ENCODE data around the gene GPA33.
"Not testable (repeated sequence)": the region's sequence is repeated elsewhere in the genome, so short reads cannot be mapped to it uniquely, and the experiment has no call there.

Gene GPA33

DNA sequence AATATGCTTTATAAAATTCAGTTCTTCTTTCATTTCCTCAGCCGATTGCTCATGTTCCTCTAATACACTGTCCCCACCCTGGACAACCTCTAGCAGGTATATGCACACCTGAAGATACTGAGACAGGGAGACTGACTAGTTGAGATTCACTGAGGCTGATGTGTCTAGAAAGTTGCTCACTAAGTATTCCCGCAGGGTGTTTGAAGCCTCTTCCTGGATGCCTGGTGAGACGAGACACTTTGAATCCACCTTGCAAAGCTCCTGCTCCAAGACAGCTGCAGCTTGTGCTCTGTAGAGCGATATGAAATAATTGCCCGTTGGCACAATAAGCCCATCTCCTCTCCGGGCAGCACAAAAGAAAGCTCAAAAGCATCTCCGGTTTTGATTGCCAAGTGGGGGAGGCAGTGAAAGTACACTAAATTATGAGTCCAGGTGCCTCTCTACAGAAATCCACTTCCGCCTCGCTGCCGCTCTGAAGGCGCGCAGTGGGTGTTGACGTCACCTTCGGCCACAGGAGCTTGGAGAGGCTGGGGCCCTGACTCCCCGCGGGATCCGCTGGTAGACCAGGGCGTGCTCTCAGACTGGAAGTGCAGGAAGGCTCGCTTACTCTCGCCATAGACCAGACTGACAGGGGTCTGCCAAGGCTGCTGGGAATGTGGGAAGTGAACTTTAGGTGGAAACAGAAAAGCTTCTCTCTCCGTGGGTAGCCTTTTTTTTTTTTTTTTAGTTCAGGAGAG lies 46.3 kb downstream of the GPA33 start:
- peaks cover 7% of the 10 kb centered on the region for H3K4me1 Mint-ChIP-seq
- DNase-seq (ENCODE audit: low spot score in 2 of 2): peak; percentile 36 to 46
- peak overlapping the region; percentile 88 for H3K4me3 Mint-ChIP-seq
- peaks cover 1% of the 10 kb centered on the region for H3K9me3 Mint-ChIP-seq
- H3K27me3 Mint-ChIP-seq: peaks cover 9% of the 10 kb centered on the region
- H3K36me3 Mint-ChIP-seq: no peaks in the 10 kb centered on the region
- H3K27ac Mint-ChIP-seq: peak overlapping the region; percentile 75
- ATAC-seq (ENCODE audit: low read depth): peak; percentile 96

DNA sequence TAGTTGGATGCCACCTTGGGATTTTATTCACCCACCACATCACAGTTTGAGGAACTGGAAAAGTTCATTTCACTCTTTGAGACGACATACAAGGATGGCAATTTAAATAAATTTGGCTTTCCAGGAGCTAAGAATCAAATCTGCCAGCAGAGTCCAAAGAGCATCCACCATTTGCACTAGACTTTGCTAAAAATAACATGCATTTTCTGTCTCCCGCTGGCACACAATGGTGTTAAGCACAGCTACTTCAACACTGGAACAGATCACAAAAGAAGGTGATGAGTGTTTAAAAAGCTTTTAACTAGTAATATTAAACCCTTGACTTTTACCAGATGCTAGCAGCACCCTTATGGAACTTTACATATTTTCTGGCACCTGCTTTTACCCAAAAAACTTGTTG lies 56.5 kb downstream of the GPA33 start:
- no peaks in the 10 kb centered on the region for H3K4me1 Mint-ChIP-seq
- no peaks in the 10 kb centered on the region for H3K9me3 Mint-ChIP-seq
- DNase-seq (ENCODE audit: low spot score in 2 of 2) (no peak), ATAC-seq (ENCODE audit: low read depth) (no peak)
- no peak overlapping the region for H3K4me3 Mint-ChIP-seq
- no peak overlapping the region for H3K27ac Mint-ChIP-seq
- no peaks in the 10 kb centered on the region for H3K27me3 Mint-ChIP-seq
- H3K36me3 Mint-ChIP-seq: no peaks in the 10 kb centered on the region

DNA sequence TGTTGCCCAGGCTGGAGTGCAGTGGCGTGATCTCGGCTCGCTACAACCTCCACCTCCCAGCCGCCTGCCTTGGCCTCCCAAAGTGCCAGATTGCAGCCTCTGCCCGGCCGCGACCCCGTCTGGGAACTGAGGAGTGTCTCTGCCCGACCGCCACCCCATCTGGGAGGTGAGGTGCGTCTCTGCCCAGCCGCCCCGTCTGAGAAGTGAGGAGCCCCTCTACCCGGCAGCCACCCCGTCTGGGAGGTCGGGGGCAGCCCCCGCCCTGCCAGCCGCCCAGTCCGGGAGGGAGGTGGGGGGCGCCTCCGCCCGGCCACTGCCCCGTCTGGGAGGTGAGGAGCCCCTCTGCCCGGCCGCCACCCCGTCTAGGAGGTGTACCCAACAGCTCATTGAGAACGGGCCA lies 60.6 kb downstream of the GPA33 start:
- not testable (repeated sequence) for ATAC-seq (ENCODE audit: low read depth); H3K4me3 Mint-ChIP-seq; H3K4me1 Mint-ChIP-seq; H3K36me3 Mint-ChIP-seq; H3K9me3 Mint-ChIP-seq; H3K27ac Mint-ChIP-seq; DNase-seq (ENCODE audit: low spot score in 2 of 2)
- peaks cover 15% of the 10 kb centered on the region for H3K27me3 Mint-ChIP-seq

DNA sequence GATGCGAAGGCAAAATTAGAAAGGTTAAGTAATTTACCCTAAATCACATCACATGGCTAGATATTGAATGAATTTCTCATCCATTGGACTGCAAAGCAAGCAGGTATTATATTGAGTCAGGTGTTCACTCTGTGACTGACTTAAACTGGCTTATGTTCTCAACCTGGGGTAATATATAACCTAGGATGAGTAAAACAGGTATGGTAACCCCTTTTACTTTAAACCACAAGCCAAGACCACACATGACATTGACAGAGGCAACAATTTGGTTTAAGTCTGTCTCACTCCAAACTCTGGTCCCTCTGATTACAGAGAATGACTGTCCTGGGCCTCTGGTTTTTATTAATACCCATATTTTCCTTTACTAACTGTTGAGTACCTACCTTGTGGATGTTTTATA lies 67.8 kb downstream of the GPA33 start:
- DNase-seq (ENCODE audit: low spot score in 2 of 2) (no peak), ATAC-seq (ENCODE audit: low read depth) (no peak)
- no peak overlapping the region for H3K4me3 Mint-ChIP-seq
- H3K9me3 Mint-ChIP-seq: no peaks in the 10 kb centered on the region
- H3K27me3 Mint-ChIP-seq: peaks cover 15% of the 10 kb centered on the region
- no peak overlapping the region for H3K27ac Mint-ChIP-seq
- H3K36me3 Mint-ChIP-seq: no peaks in the 10 kb centered on the region
- no peaks in the 10 kb centered on the region for H3K4me1 Mint-ChIP-seq

DNA sequence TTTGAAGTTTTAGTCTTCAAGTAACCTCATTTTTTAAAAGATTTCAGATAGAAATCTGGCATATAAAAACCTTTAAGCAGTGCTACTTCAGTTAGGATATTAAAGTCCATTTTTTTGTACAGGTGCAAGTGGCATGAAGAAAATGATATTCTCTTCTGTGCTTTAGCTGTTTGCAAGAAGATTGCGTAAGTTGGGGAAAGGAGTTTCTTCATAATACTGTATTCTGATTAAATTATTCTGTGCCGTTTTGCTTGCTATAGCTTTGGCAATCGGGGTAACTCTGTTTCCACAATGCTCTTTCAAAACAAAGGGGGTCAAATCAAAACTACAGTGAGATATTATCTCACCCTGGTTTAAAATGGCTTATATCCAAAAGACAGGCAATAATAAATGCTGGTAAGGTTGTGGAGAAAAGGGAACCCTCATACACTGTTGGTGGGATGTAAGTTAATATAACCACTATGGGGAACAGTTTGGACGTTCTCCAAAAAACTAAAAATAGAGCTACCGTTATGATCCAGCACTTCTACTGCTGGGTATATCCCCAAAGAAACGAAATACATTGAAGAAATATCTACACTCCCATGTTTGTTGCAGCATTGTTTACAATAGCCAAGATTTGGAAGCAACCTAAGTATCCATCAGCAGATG lies 74.0 kb downstream of the GPA33 start:
- Mint-ChIP-seq H3K4me1 (no peaks in the 10 kb centered on the region), H3K27ac (no peak overlapping the region), H3K4me3 (no peak overlapping the region), H3K9me3 (no peaks in the 10 kb centered on the region), H3K36me3 (no peaks in the 10 kb centered on the region), H3K27me3 (peaks cover 11% of the 10 kb centered on the region)
- DNase-seq (ENCODE audit: low spot score in 2 of 2) (no peak), ATAC-seq (ENCODE audit: low read depth) (no peak)

DNA sequence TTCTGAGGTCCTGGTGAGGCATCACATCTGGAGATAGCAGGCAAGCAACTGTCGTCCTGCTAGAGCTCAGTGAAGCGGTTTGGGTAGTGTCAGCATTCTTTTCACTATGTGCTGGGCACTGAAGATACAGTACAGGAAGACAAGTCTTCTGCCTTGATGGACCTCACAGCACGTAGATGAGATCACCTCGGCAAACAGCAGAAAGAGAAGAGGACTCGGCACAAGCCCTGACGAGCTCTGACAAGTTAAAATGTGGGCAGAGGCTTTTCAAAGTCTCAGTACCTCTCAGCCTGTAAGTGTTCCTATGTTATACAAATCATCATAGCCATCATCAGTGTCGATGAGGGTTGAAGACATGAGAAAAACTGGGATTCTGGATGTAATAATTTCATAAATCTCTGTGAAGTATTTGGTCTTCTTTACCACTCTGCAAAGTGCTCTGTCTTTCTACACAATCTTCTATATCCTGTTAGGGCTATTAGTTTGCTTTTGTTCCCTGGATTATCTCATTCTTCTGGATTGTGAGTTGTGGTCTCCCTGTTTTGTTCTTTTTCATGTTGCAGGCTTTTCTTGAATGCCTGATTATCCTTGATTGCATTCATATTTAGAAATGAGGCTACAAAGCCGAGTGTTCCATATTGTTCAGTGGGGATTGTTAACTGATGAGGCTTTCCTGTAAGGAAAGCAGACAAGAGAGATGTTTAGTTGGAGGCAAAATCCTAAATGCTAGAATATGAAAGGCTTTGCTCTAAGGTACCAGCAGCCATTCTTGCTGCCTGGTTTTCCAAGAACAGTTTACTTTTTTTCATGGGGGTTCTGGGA lies 76.9 kb downstream of the GPA33 start:
- DNase-seq (ENCODE audit: low spot score in 2 of 2) (no peak), ATAC-seq (ENCODE audit: low read depth) (no peak)
- Mint-ChIP-seq H3K9me3 (no peaks in the 10 kb centered on the region), H3K27ac (no peak overlapping the region), H3K4me3 (no peak overlapping the region), H3K4me1 (no peaks in the 10 kb centered on the region), H3K36me3 (no peaks in the 10 kb centered on the region), H3K27me3 (peaks cover 10% of the 10 kb centered on the region)

DNA sequence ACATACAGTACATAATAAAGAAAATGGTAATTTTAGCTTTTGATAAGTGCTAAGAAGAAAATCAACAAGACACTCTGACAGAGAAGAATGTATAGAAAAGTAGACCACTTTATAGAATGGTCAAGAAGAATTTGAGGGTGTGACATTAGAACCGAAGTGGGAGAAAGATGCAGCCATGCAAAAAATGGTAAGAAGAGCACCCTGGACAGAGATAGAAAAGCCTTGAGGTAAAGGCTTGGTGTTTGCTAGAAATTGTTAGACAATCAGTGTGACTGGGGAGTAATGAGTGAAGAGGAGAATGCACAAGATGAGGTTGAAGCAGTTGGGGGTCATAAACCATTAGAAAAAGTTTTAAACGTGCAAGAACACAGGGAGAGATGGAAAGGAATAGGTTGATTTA lies 77.6 kb downstream of the GPA33 start:
- Mint-ChIP-seq H3K4me1 (no peaks in the 10 kb centered on the region), H3K36me3 (no peaks in the 10 kb centered on the region), H3K4me3 (no peak overlapping the region), H3K27me3 (peaks cover 10% of the 10 kb centered on the region), H3K9me3 (no peaks in the 10 kb centered on the region), H3K27ac (no peak overlapping the region)
- ATAC-seq (ENCODE audit: low read depth) (no peak), DNase-seq (ENCODE audit: low spot score in 2 of 2) (no peak)

DNA sequence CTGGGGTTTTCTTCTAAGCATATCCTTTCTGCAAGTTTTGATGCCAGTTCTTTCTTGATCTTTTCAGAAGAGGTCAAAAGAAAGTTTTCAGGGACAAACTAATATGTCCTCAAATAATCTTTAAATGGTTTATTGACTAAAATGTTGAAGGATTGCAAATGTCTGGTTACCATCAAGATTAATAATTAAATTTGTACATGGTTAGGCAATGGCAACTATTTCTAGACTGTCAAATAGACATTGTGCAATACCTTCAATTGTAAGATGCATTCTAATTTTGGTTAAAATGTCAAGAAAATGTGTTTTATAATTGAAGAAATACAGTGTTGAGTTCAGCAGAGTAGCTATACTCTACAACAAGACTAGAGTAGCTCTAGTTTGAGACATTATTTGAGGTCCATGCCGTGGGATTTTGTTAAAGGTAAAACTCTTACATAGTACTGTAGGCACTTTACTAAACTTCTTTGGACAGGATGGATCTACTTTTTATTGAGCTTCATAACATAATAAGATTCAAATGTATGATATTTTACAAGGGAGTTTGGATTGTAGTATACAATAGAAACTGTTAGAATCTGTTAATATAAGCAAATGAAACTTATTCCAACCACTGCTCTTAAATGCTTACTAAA lies 78.5 kb downstream of the GPA33 start:
- no peak overlapping the region for H3K4me3 Mint-ChIP-seq
- no peak for DNase-seq (ENCODE audit: low spot score in 2 of 2)
- H3K27me3 Mint-ChIP-seq: peaks cover 13% of the 10 kb centered on the region

DNA sequence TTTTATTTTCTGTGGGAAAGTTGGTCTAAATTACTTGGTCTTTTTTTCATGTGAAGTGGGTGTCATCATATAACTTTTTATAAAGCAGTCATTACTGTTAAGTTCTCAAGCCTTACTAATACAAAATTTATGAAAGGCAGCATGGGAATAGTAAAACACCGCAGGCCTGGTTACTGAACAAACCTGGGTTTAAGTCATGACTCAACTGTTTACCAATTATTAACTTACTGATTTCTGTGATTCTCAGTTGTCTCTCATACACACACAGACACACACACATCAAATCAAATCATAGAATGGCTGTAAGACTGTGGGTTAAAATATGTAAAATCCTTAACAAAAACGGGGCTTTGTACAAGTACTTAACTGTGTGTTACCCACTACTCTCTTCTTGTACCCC lies 86.5 kb downstream of the GPA33 start:
- Mint-ChIP-seq H3K27me3 (peaks cover 10% of the 10 kb centered on the region), H3K4me3 (no peak overlapping the region), H3K4me1 (no peaks in the 10 kb centered on the region), H3K36me3 (no peaks in the 10 kb centered on the region), H3K27ac (no peak overlapping the region), H3K9me3 (peaks cover 5% of the 10 kb centered on the region)
- ATAC-seq (ENCODE audit: low read depth) (no peak), DNase-seq (ENCODE audit: low spot score in 2 of 2) (no peak)

More for the DNA sequence above, 78.5 kb downstream of the GPA33 start:
- no peaks in the 10 kb centered on the region for H3K36me3 Mint-ChIP-seq
- no peaks in the 10 kb centered on the region for H3K4me1 Mint-ChIP-seq
- no peak for ATAC-seq (ENCODE audit: low read depth)
- H3K27ac Mint-ChIP-seq: no peak overlapping the region
- H3K9me3 Mint-ChIP-seq: no peaks in the 10 kb centered on the region

Data from memory B cell (primary cell).